ENCODE results near the gene SLBP.

Gene SLBP

DNA sequence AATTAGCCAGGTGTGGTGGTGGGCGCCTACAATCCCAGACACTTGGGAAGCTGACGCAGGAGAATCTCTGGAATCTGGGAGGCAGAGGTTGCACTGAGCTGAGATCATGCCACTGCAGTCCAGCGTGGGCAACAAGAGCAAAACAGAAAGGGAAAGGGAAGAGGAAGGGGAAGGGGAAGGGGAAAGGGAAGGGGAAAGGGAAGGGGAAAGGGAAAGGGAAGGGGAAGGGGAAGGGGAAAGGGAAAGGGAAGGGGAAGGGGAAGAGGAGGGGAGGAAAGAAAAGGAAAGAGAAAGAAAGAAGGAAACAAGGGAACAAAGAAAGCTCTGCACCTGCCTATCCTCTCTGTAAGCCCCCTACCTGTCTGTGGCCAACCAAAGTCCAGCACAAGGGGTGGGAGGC is 63.2 kb downstream of the SLBP start:
- no peak for TF ChIP-seq ZFX (IDR thresholded peaks at IDR 0.05)
- TF ChIP-seq, protein P1, sequence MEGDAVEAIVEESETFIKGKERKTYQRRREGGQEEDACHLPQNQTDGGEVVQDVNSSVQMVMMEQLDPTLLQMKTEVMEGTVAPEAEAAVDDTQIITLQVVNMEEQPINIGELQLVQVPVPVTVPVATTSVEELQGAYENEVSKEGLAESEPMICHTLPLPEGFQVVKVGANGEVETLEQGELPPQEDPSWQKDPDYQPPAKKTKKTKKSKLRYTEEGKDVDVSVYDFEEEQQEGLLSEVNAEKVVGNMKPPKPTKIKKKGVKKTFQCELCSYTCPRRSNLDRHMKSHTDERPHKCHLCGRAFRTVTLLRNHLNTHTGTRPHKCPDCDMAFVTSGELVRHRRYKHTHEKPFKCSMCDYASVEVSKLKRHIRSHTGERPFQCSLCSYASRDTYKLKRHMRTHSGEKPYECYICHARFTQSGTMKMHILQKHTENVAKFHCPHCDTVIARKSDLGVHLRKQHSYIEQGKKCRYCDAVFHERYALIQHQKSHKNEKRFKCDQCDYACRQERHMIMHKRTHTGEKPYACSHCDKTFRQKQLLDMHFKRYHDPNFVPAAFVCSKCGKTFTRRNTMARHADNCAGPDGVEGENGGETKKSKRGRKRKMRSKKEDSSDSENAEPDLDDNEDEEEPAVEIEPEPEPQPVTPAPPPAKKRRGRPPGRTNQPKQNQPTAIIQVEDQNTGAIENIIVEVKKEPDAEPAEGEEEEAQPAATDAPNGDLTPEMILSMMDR (conservative IDR thresholded peaks at IDR 0.05) = no peak
- H3K27ac ChIP-seq = no peak overlapping the region

DNA sequence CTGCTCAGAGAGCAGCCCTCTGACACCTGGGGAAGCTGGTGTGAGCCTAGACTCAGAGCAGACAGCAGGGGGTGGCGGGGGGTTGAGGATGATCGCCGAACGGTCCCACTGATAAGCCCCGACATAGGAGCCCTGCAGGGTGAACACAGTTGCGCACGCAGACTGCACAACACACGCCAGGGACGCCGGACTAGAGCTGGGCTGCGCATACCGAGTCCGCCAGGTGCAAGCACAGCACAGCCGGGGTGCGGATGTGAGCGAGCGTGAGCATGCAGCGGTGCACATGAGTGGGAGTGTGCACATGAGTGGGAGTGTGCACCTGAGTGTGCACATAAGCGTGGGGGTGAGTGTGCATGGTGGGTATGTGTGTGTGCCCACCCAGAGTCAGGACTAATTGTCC is 64.7 kb downstream of the SLBP start:
- no peak for TF ChIP-seq ZFX (IDR thresholded peaks at IDR 0.05)
- TF ChIP-seq, protein P1 (conservative IDR thresholded peaks at IDR 0.05) = no peak
- no peak overlapping the region for H3K27ac ChIP-seq

DNA sequence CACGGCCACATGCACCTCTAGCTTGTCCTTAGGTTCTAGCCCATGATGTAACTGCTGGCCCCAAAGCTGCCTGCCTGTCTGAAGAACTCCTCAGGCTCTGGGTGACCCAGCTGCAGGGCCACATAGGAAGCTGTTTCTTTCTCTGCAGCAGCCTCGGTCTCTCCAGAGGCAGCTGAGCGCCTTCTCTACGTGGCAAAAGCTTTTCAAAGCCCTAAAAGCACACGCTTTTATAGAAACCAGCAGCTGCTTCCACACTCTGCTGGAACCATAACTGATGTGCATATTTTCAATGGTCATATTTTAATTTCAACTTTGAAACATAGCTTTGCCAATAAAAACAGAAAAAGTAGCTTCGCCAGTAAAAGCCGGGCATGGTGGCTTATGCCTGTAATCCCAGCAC is 65.4 kb downstream of the SLBP start:
- no peak overlapping the region for H3K27ac ChIP-seq
- no peak for TF ChIP-seq ZFX (IDR thresholded peaks at IDR 0.05)
- TF ChIP-seq, protein P1 (conservative IDR thresholded peaks at IDR 0.05) = no peak

DNA sequence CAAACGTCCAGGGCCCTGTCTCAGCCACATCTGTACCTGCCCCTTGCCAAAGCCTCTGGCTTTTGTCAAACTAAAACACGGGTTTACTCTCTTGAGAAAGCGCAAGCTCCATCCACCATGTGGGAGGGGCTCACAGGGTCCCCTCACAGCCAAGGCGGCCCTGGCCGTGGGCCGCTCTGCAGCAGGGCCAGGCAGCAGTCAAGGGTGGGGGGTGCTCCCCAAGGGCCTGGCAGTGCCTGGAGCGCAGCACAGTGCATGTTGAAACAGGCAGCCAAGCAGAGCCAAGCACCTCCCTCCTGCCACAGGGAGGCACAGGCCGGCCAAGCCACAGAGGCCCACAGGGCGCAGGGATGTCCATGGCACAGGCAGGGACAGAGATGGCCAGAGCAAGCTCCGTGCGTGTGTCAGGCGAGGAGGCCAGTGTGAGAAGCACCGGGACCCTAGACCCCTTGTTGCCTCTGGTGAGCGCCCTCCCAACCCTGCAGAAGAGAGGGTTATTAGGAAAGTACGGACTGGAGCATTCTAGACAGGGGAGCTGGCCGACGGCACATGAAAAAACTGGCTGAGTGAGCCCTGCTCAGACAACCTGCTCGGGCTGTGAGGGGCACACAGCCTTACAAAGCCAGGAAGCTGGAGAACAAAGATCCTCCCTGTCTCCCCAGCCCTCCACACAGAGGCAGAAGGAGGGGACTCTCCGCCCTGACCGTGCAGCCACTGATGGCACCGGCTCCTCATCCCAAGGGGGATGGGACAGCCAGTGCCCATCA is 67.0 kb downstream of the SLBP start:
- no peak overlapping the region for H3K27ac ChIP-seq
- no peak for TF ChIP-seq ZFX (IDR thresholded peaks at IDR 0.05)
- TF ChIP-seq, protein P1 (conservative IDR thresholded peaks at IDR 0.05) = no peak

DNA sequence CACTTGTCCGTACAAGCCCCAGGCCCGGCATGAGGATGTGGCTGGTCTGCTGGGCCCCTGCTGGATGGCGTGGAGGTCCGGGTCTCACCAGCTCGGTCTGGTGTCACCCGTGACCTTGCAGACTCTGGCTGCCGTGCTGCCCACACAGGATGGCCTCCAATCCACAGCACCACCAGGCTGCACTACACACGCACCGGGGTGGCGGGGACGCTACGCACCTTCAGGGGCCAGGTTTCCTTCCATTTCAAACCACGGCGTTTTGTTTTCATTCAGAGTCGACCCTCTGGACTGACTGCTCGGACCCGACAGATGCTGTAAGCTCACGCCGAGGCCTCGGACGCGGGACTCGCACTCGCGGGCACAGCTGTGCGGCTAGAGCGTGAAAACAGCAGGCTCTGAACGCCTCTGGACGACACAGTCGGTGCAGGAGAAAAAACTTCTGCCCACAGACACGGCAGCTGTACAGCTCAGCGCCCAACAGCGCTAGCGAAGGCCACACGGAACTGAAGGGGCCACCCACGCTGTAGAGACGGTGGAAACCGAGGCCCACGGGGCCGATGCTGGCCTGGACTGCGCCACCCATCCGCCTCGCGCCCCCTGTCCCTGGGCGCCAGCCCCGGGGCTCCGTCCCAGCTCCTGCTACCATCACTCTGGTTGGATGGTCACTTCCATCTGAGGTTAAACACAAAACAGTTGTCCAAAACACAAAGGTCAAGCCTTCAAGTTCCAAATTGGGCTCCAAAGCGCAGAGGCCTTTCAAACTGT is 68.0 kb downstream of the SLBP start:
- no peak for TF ChIP-seq ZFX (IDR thresholded peaks at IDR 0.05)
- TF ChIP-seq, protein P1 (conservative IDR thresholded peaks at IDR 0.05) = no peak
- H3K27ac ChIP-seq = no peak overlapping the region
